Pons (tissue), 1 donor: ENCODE results near the gene FOXP4.
"Not testable (repeated sequence)": the region's sequence is repeated elsewhere in the genome, so short reads cannot be mapped to it uniquely, and the experiment has no call there.

ENCODE experiments used
- DNase-seq: peaks from one replicate; pipeline ENCODE4 v3.0.0-alpha.2; 2016; ENCODE audit warnings: low spot score

Gene FOXP4

GRCh38 chr6:41599015-41599851 lies 53.1 kb downstream of the FOXP4 start:
- no peak for DNase-seq

- no peak for DNase-seq
Observed at GRCh38 chr6:41599852-41600445, 53.8 kb downstream of the FOXP4 start.

- no peak for DNase-seq
Observed at GRCh38 chr6:41600499-41601247, 54.5 kb downstream of the FOXP4 start.

- DNase-seq, result no peak
Observed at GRCh38 chr6:41601248-41601549, 55.0 kb downstream of the FOXP4 start.

GRCh38 chr6:41602422-41602743 lies 56.2 kb downstream of the FOXP4 start:
- DNase-seq, result no peak

GRCh38 chr6:41602864-41603608 lies 56.9 kb downstream of the FOXP4 start:
- peak; percentile 82 for DNase-seq

GRCh38 chr6:41604006-41604405 lies 57.8 kb downstream of the FOXP4 start:
- DNase-seq, result no peak

- DNase-seq, result no peak
Observed at GRCh38 chr6:41605649-41606048, 59.5 kb downstream of the FOXP4 start.

GRCh38 chr6:41607036-41607435 lies 60.9 kb downstream of the FOXP4 start:
- DNase-seq, result no peak

- DNase-seq, result no peak
Observed at GRCh38 chr6:41607736-41608135, 61.6 kb downstream of the FOXP4 start.

GRCh38 chr6:41608443-41609151 lies 62.4 kb downstream of the FOXP4 start:
- DNase-seq, result no peak

GRCh38 chr6:41614715-41615114 lies 68.5 kb downstream of the FOXP4 start:
- no peak for DNase-seq

- DNase-seq, result no peak
Observed at GRCh38 chr6:41615311-41615710, 69.1 kb downstream of the FOXP4 start.

GRCh38 chr6:41618598-41618997 lies 72.4 kb downstream of the FOXP4 start:
- no peak for DNase-seq

GRCh38 chr6:41619193-41619592 lies 73.0 kb downstream of the FOXP4 start:
- DNase-seq, result not testable (repeated sequence)

- DNase-seq, result no peak
Observed at GRCh38 chr6:41621367-41621766, 75.2 kb downstream of the FOXP4 start.

GRCh38 chr6:41621802-41622201 lies 75.6 kb downstream of the FOXP4 start:
- DNase-seq, result no peak

- DNase-seq, result no peak
Observed at GRCh38 chr6:41622206-41622988, 76.2 kb downstream of the FOXP4 start.

- DNase-seq, result no peak
Observed at GRCh38 chr6:41623330-41623729, 77.1 kb downstream of the FOXP4 start.

GRCh38 chr6:41624621-41625380 lies 78.6 kb downstream of the FOXP4 start:
- no peak for DNase-seq
